Left cardiac atrium (tissue), 4 donors: ENCODE measurements around the gene VWA8. TPM values are rescaled to one million over a fixed set of nuclear protein-coding genes. Genes with fewer than 3 reads are reported as not detected.
A peak's percentile ranks its signal among the peaks of the same experiment; 100 is the strongest.
"Not testable (repeated sequence)": the region's sequence is repeated elsewhere in the genome, so short reads cannot be mapped to it uniquely, and the experiment has no call there.

Source experiments
- ATAC-seq, 2 donors: fragments of 200-7000 bp; cut with Tn5 transposase; one replicate each; pipeline ENCODE4 v1.9.1; 2020; ENCODE audit warnings: mild to moderate bottlenecking in 2 of 2, moderate library complexity in 2 of 2
- DNase-seq: peaks from one replicate; pipeline ENCODE4 v3.0.0-alpha.2; 2020
- intact Hi-C, 2 donors: fragments of 100-400 bp; cut with DNase I; formaldehyde crosslinking; loops; one replicate each; pipeline versions ENCODE4 v1.14.1 to v1.15.1; 2022 to 2023
- total RNA-seq, 2 donors: library from RNA; stranded (reverse); fragmentation: NEBNext Ultra II Directional; extraction: Animal tissue kit (Norgen Biotek cat#: 25700); gene quantifications; one replicate each; pipeline ENCODE4 v1.2.1, GENCODE V29; 2021
- donor health status: DM: no; HTN: yes; CAD: no.
- donor health status: DM: no; HTN: yes; CAD: no; lungs with severe emphysema.
- donor health status: DM: yes; HTN: yes; CAD: no.
- donor health status: Dilated cardiomyopathy.

The VWA8 gene
- total RNA-seq, 2 donors from 2014 or later, result 28.2 to 29.9 TPM

GRCh38 chr13:41891119-41891518 lies 69.8 kb downstream of the VWA8 start:
- DNase-seq, result no peak
- intact Hi-C loops, result no loop called here
- ATAC-seq, result no peak

GRCh38 chr13:41883147-41883546 lies 77.8 kb downstream of the VWA8 start:
- intact Hi-C loops, result loop anchor here in 1 of 2 donors (10.0 kb wide), 1 partner anchor 232 kb away; no protein-coding TSS in a partner anchor
- no peak for DNase-seq
- no peak for ATAC-seq

- DNase-seq, ATAC-seq: not testable (repeated sequence)
- intact Hi-C loops, result loop anchor here in 1 of 2 donors (10.0 kb wide), 1 partner anchor 233 kb away; no protein-coding TSS in a partner anchor
Measured at GRCh38 chr13:41881890-41882289, 79.0 kb downstream of the VWA8 start.

- intact Hi-C loops, result loop anchor here in 1 of 2 donors (10.0 kb wide), 1 partner anchor 234 kb away; no protein-coding TSS in a partner anchor
- no peak for ATAC-seq
- no peak for DNase-seq
Measured at GRCh38 chr13:41880966-41881365, 79.9 kb downstream of the VWA8 start.

GRCh38 chr13:41864658-41865057 lies 96.3 kb downstream of the VWA8 start:
- intact Hi-C loops, result no loop called here
- ATAC-seq, result no peak
- no peak for DNase-seq

DNA sequence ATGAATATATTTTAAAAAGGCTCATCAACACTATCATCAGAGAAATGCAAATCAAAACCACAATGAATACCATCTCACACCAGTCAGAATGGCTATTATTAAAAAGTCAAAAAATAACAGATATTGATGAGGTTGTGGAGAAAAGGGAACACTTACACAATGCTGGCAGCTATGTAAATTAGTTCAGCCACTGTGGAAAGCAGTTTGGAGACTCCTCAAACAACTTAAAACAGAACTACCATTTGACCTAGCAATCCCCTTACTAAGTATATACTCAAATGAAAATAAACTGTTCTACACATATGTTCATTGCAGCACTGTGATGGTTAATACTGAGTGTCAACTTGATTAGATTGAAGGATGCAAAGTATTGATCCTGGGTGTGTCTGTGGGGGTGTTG lies 98.2 kb downstream of the VWA8 start:
- DNase-seq, intact Hi-C loops, ATAC-seq: not testable (repeated sequence)

DNA sequence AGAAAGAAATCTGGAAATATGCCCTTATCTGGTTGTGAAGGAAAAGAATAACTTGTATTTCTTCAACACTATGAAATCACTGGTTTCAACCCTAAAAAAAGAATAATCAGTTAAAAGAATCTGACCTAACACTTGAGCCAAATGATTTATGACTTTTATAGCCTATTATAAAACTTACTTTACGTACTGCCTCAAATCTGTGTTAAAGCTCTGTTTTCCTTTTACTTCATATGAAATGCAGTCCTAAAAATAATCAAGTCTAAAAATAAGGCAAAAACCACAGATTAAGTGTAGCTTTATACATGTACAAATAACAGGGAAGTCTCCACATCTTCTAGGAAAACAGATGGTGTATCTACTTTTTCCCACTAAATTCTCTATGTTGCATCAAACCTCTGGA lies 101.3 kb downstream of the VWA8 start:
- ATAC-seq (no peak), DNase-seq (no peak)
- intact Hi-C loops, result no loop called here

GRCh38 chr13:41858780-41859179 lies 102.1 kb downstream of the VWA8 start:
- ATAC-seq (no peak), DNase-seq (no peak)
- intact Hi-C loops, result no loop called here

DNA sequence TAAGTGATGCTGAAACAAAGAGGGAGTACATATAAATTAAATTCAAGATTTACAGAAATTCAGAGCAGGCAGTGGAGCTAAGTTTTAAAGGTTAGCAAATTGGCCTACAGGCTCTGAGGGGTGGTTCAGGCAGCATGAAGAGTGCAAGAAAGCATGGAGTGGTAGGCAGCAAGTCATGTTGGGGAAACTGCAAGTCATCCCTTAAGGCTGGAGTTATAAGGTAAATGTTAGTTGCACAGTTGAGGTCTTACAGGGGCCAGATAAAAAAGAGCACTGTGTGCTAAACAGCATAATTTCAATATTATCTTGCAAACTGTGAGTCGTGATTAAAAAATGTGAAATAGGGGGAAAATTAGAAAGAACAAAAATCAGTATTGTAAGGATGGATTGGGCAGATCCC lies 106.2 kb downstream of the VWA8 start:
- ATAC-seq, result no peak
- DNase-seq, result no peak
- intact Hi-C loops, result no loop called here

DNA sequence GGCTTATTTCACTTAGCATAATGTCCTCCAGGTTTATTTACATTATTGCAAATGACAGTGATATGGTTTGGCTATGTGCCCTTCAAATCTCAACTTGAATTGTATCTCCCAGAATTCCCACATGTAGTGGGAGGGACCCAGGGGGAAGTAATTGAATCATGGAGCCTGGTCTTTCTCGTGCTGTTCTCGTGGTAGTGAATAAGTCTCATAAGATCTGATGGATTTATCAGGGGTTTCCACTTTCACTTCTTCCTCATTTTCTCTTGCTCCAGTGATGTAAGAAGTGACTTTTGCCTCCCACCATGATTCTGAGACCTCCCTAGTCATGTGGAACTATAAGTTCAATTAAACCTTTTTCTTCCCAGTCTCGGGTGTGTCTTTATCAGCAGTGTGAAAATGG lies 109.6 kb downstream of the VWA8 start:
- intact Hi-C loops, result no loop called here
- ATAC-seq, result no peak
- DNase-seq, result no peak

- intact Hi-C loops, result no loop called here
- ATAC-seq (peak; percentile 72 to 80), DNase-seq (no peak)
Measured at GRCh38 chr13:41848435-41849255, 112.3 kb downstream of the VWA8 start.

- DNase-seq, result no peak
- intact Hi-C loops, result no loop called here
- ATAC-seq, result no peak
Measured at GRCh38 chr13:41847216-41847615, 113.7 kb downstream of the VWA8 start.

- intact Hi-C loops, result no loop called here
- ATAC-seq (no peak), DNase-seq (no peak)
Measured at GRCh38 chr13:41842036-41842620, 118.8 kb downstream of the VWA8 start.

DNA sequence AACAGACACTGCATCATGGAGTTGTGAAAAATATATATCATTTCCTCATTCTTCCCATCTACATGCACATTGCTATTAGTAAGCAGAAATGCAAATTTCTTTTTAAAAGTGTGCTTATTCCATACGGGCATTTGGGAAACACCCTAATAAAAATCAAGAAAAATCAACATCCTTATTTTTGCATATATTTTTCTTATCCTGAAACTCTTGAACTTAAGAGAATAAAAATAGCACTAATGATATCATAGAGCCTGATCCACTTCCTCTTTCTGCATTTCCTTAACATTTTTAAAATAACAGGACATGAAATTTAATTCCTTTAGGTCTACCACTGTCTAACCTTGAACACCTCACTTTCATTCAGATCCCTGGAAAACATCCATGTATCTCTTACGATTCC lies 123.3 kb downstream of the VWA8 start:
- no peak for DNase-seq
- ATAC-seq, result no peak
- intact Hi-C loops, result no loop called here

- ATAC-seq, result no peak
- no peak for DNase-seq
- intact Hi-C loops, result no loop called here
Measured at GRCh38 chr13:41835871-41836270, 125.0 kb downstream of the VWA8 start.

DNA sequence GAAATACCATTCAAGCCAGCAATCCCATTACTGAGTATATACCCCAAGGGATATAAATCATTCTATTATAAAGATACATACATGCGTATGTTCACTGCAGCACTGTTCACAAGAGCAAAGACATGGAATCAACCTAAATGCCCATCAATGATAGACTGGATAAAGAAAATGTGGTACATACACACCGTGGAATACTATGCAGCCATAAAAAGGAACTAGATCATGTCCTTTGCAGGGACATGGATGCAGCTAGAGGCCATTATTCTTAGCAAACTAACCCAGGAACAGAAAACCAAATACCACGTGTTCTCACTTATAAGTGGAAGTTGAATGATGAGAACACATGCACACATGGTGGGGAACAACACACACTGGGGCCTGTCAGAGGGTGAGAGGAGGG lies 126.2 kb downstream of the VWA8 start:
- intact Hi-C loops, DNase-seq, ATAC-seq: not testable (repeated sequence)

- ATAC-seq (no peak), DNase-seq (no peak)
- intact Hi-C loops, result no loop called here
Measured at GRCh38 chr13:41833831-41834230, 127.1 kb downstream of the VWA8 start.

DNA sequence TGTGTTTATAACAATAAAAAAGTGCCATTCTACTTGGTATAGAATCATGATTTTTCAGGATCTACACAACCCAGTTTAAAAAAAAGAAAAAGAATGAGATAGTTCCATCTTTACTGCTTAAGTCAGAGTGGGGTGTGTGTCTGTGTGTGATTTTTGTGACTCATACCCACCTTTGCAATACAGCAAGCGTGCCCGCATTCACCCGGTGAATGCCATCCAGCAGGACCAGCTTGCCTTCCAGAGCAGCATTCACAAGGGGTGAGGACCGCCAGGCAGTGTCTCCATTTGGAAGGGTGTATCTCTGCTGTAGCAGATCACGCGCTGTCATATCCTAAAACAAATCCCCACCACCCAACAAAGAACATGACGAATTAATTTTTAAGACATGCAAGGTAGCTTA lies 127.7 kb downstream of the VWA8 start:
- intact Hi-C loops, result no loop called here
- DNase-seq (no peak), ATAC-seq (no peak)

- intact Hi-C loops, result no loop called here
- ATAC-seq, result peak; percentile 70 to 81
- DNase-seq, result no peak
Measured at GRCh38 chr13:41827507-41828213, 133.2 kb downstream of the VWA8 start.

GRCh38 chr13:41825691-41826090 lies 135.2 kb downstream of the VWA8 start:
- intact Hi-C loops, result no loop called here
- ATAC-seq (no peak), DNase-seq (no peak)
